Testis (tissue), 2 donors: ENCODE measurements around the gene FBLL1.

ENCODE experiments used
- CTCF ChIP-seq, 3 experiments: fragments of 450-650 bp in 2 of 3; fragments of 200-600 bp in 1 of 3; sonication (generic) in 1 of 3; IDR thresholded peaks; one replicate each; pipeline ENCODE4 v1.5.1; 2016 to 2019; ENCODE audit warnings: antibody characterized with exemption in 3 of 3, mild to moderate bottlenecking in 2 of 3, moderate library complexity in 1 of 3
- POLR2A ChIP-seq: fragments of 450-650 bp; IDR thresholded peaks from one replicate; pipeline ENCODE4 v1.6.1; 2017; ENCODE audit warnings: antibody characterized with exemption, mild to moderate bottlenecking, moderate library complexity

DNA sequence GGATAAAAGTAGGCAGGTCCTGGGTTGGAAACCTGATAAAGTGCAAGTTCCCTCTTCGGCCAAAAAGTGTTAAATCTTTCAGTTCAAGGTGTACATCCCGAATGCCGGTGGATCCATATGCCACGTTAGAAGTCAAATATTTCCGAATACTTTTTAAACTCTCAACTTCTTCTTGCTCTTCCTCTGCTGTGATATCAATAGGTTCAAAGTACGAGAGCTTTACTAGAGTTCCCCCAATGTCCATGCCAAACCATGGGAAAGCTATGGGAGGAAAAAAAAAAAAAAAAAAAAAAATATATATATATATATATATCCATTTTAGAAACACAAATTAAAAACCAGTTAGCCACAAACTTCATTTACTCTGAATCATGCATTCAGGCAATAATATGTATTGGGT lies 39.6 kb downstream of the FBLL1 start:
- TF ChIP-seq POLR2A (no peak), CTCF (IDR thresholded peaks at IDR 0.05) (no peak)
